Suppressor macrophage treated with lipopolysaccharide for 1 hour (primary cell): Measurements from ENCODE around the gene RNASE11.
A peak's percentile ranks its signal among the peaks of the same experiment; 100 is the strongest.
"Not testable (repeated sequence)": the region's sequence is repeated elsewhere in the genome, so short reads cannot be mapped to it uniquely, and the experiment has no call there.

Experiments
- DNase-seq, 3 donors: peaks; one replicate each; pipeline ENCODE4 v3.0.0-alpha.2; 2020 to 2022

The RNASE11 gene

GRCh38 chr14:20587489-20588154 lies at the start of gene RNASE11:
TSS of gene RNASE11 (minus strand) at chr14:20588001.
- DNase-seq, result no peak

GRCh38 chr14:20632831-20633691 lies 45.3 kb upstream of the RNASE11 start:
- peak; percentile 72 to 76 (median 75) for DNase-seq

GRCh38 chr14:20632448-20632830 lies 44.6 kb upstream of the RNASE11 start:
- DNase-seq, result no peak

- DNase-seq, result peak; percentile 63 to 78 (median 64)
These were observed 44.1 kb upstream of the RNASE11 start for GRCh38 chr14:20631880-20632389.

GRCh38 chr14:20631023-20631879 lies 43.5 kb upstream of the RNASE11 start:
- DNase-seq, result peak; percentile 49 to 76 (median 56)

GRCh38 chr14:20630340-20631022 lies 42.7 kb upstream of the RNASE11 start:
- peak in 2 of 3 donors; percentile 27 to 36 for DNase-seq

GRCh38 chr14:20628063-20628854 lies 40.5 kb upstream of the RNASE11 start:
- DNase-seq, result no peak

- peak in 1 of 3 donors; percentile 44 for DNase-seq
These were observed 39.7 kb upstream of the RNASE11 start for GRCh38 chr14:20627346-20628027.

GRCh38 chr14:20626274-20626673 lies 38.5 kb upstream of the RNASE11 start:
- DNase-seq, result peak in 1 of 3 donors; percentile 45

- peak; percentile 91 to 94 (median 93) for DNase-seq
These were observed 36.8 kb upstream of the RNASE11 start for GRCh38 chr14:20624495-20625070.

- DNase-seq, result peak; percentile 53 to 57 (median 55)
These were observed 36.0 kb upstream of the RNASE11 start for GRCh38 chr14:20623798-20624197.

GRCh38 chr14:20622816-20623291 lies 35.1 kb upstream of the RNASE11 start:
- DNase-seq, result peak; percentile 27 to 36 (median 35)

GRCh38 chr14:20620798-20621478 lies 33.1 kb upstream of the RNASE11 start:
- no peak for DNase-seq

GRCh38 chr14:20619688-20620087 lies 31.9 kb upstream of the RNASE11 start:
- DNase-seq, result not testable (repeated sequence)

- DNase-seq, result peak; percentile 48 to 87 (median 84)
These were observed 30.5 kb upstream of the RNASE11 start for GRCh38 chr14:20618271-20618749.

- DNase-seq, result peak; percentile 29 to 50 (median 41)
These were observed 29.6 kb upstream of the RNASE11 start for GRCh38 chr14:20617138-20618003.

- no peak for DNase-seq
These were observed 28.2 kb upstream of the RNASE11 start for GRCh38 chr14:20615996-20616395.
